ENCODE data around the gene GGNBP2. TPM values are rescaled to one million over a fixed set of nuclear protein-coding genes. Genes with fewer than 3 reads are reported as not detected.

GGNBP2 gene
- total RNA-seq, 1 experiment from 2014 or later = 54.1 TPM

DNA sequence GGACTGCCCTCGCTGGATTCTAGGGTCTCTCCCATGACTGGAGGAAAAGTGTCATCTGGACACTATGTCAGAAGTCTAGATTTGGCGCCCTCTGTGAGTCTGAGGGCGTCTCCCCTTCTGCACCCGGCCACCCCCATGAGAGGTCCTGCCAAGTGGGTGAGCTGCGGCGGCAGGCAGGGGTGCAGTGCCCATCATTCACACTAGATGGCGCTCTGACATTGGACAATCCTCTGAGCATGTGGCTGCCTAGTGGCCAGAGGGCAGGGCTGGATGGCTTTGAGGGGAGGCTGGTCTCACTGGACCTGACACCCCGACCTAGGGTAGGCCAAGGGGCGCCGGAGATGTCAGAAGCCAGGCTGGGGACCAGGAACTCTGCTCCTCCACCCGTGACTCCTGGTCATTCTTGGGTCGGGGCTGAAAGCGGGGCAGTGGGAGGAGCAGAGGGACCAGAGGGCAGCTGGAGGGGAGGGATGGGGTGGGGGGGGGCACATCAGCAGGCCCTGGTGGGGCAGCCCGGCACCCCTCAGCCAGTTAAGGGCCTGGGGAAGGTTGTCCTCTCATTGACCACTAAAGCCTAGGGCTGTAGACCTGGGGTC lies 84.6 kb downstream of the GGNBP2 start:
- DNase-seq (ENCODE audit: low spot score) = peak; percentile 92

DNA sequence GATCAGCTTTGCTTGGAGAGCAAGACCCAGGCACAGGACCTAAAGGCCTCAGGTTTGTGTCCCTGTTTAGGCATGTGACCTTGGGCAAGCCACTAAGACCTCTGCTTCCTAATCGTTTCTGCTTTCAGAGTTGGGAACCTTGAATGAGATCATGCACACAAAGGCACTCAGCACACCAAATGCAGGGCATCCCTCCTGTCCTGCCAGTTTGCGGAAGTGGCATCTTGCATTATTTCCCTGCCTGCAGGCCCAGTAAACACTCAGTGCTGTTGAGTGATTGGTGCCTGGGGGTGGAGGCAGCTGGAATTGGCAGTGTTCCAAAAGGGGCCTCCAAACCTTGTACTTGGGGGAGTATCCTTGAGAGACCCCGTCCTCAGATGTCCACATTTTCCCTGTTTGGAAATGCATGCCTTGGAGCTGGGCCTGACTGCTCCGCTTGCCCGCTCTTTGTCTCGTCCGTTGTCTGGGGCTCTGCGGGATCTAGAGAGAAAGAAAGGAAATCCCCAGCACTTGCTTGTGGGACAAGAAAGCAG lies 85.3 kb downstream of the GGNBP2 start:
- no peak for DNase-seq (ENCODE audit: low spot score)

DNA sequence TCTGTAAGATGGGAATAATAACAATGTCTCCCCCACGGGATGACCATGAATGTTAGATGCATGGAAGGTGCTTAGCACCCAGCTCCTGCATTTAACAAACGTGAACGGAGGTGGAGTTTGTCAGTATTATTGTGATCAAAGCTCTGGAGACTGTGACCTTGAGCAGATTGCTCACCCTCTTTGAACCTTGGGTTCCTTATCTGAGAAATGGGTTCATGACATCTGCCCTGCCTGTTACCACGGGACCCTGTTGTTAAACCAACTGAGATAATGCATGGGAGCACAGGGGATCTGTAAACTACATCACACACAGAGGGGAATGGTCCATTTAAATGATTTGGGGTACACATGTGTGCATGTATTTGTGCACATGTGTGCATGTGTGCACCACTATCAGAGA lies 86.3 kb downstream of the GGNBP2 start:
- no peak for DNase-seq (ENCODE audit: low spot score)

DNA sequence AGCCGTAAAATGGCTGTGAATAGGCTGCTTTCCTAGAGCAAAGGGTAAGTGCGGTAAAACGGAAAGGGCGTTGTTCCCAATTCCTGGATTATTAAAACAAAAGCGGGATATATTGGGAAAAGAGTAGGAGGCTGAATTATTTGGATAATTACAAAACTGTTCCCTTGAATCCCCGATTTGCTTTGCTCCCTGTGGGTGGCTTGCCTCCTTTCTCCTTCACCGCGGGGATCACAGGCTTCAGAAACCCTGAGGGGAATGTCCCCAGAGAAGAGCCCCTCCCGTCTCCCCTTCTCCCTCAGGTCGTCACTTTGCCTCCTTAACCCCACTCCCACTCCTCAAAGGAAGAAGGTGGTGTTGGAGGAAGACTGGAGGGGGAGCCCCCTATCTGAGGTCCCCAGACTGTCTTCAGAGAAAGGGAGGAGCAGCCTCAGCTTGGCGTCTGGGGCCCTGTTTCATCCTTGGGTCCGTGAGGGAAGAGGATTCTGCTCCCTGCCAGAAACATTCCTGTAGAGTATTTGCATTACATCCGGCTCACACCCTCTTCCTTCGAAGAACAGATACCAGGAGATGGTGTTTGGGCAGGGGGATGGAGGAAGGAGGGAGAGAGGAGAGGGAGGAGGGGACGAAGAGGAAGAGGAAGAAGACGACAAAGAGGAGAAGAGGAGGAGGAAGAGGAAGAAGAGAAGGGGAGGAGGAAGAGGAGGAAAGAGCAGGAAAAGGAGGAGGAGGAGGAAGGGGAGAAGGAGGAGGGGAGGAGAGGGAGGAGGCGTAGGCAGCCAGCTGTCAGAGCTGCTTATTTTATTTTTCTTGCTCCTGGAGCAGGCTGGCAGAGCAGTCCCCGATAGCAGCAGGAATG lies 88.4 kb downstream of the GGNBP2 start:
- no peak for DNase-seq (ENCODE audit: low spot score)

Other genes with a start within 250 kb of the GGNBP2 start
- not detected in 2 replicates for gene TBC1D3G, start 221.0 kb upstream of the GGNBP2 start, total RNA-seq (2014; rRNA removed; shearing (Covaris generic))
- gene TBC1D3H, start 156.5 kb upstream of the GGNBP2 start, total RNA-seq (2014; rRNA removed; shearing (Covaris generic)) = not detected in 2 replicates
- gene ZNHIT3, start 58.2 kb upstream of the GGNBP2 start, total RNA-seq (2014; rRNA removed; shearing (Covaris generic)) = 37.2 and 37.9 TPM in 2 replicates
- gene MYO19, start 10.1 kb upstream of the GGNBP2 start, total RNA-seq (2014; rRNA removed; shearing (Covaris generic)) = 398 and 436 TPM in 2 replicates
- gene PIGW, start 9.9 kb upstream of the GGNBP2 start, total RNA-seq (2014; rRNA removed; shearing (Covaris generic)) = 25.7 and 25.9 TPM in 2 replicates
- gene DHRS11, start 47.0 kb downstream of the GGNBP2 start, total RNA-seq (2014; rRNA removed; shearing (Covaris generic)) = 124 TPM in 2 replicates
- 25.6 and 28.3 TPM in 2 replicates for gene MRM1, start 56.7 kb downstream of the GGNBP2 start, total RNA-seq (2014; rRNA removed; shearing (Covaris generic))